T-cell (primary cell): ENCODE data around the gene RNASE13. TPM values are rescaled to one million over a fixed set of nuclear protein-coding genes. Genes with fewer than 3 reads are reported as not detected.

ENCODE experiments used
- ATAC-seq, 4 experiments: fragments of 200-7000 bp in 3 of 4; fragments of 150-1000 bp in 1 of 4; cut with Tn5 transposase; replicated peaks in 1 of 4; 1 replicate in 3 of 4; 2 replicates in 1 of 4; pipeline ENCODE4 v1.10.0; 2021; ENCODE audit warnings: moderate library complexity in 3 of 4, mild to moderate bottlenecking in 2 of 4, moderate number of reproducible peaks in 1 of 4
- CTCF ChIA-PET, 2 donors: fragments of 300-600 bp; sonication (Branson Sonifier 250); formaldehyde crosslinking; loops; one replicate each; lab custom pipeline; 2022; ENCODE audit warnings: antibody characterized with exemption in 2 of 2; lab: Charles Lee
- POLR2A ChIA-PET, 2 donors: fragments of 300-600 bp; sonication (Branson Sonifier 250); formaldehyde crosslinking; loops; one replicate each; lab custom pipeline; 2022; ENCODE audit warnings: antibody characterized with exemption in 2 of 2; lab: Charles Lee
- DNase-seq, 35 experiments: peaks; one replicate each; pipeline versions ENCODE4 v3.0.0 to v3.0.0-alpha.2; 2013 to 2023
- H3K27ac ChIP-seq: one replicate; pipeline ENCODE4 v1.5.1; 2013; ENCODE audit warnings: low read length
- H3K27me3 ChIP-seq, 2 experiments: replicated peaks in 1 of 2; 1 replicate in 1 of 2; 2 replicates in 1 of 2; pipeline versions ENCODE4 v1.6.1 to v1.7.0; 2013; ENCODE audit warnings: low read length in 1 of 2, mixed read lengths in 1 of 2; ENCODE audit not compliant: control insufficient read depth in 2 of 2, insufficient read depth in 2 of 2; ENCODE audit errors: extremely low read depth in 1 of 2
- H3K36me3 ChIP-seq, 2 donors: 1 replicate in 1 of 2; 2 replicates in 1 of 2; pipeline versions ENCODE4 v1.6.1 to v1.7.0; 2013; ENCODE audit warnings: low read length in 1 of 2; ENCODE audit not compliant: control insufficient read depth in 2 of 2, insufficient read depth in 1 of 2; ENCODE audit errors: extremely low read depth in 1 of 2
- H3K4me1 ChIP-seq, 2 experiments: 1 replicate in 1 of 2; 2 replicates in 1 of 2; pipeline versions ENCODE4 v1.6.1 to v1.7.0; 2013; ENCODE audit warnings: low read length in 2 of 2, mixed read lengths in 1 of 2; ENCODE audit not compliant: insufficient read depth in 2 of 2, control insufficient read depth in 1 of 2; ENCODE audit errors: extremely low read depth in 1 of 2
- H3K4me3 ChIP-seq, 2 donors: 1 replicate in 1 of 2; 2 replicates in 1 of 2; pipeline versions ENCODE4 v1.5.1 to v1.7.0; 2013; ENCODE audit warnings: mild to moderate bottlenecking in 2 of 2, low read length in 1 of 2, moderate library complexity in 1 of 2; ENCODE audit not compliant: control insufficient read depth in 1 of 2; ENCODE audit errors: extremely low read depth in 1 of 2
- H3K9me3 ChIP-seq: 2 replicates; pipeline ENCODE4 v1.7.0; 2013
- H3K27ac Mint-ChIP-seq, 2 donors: one replicate each; pipeline ENCODE4 v1.8.0; 2020 to 2021; ENCODE audit warnings: mild to moderate bottlenecking in 2 of 2, mixed read lengths in 2 of 2
- H3K27me3 Mint-ChIP-seq, 2 donors: one replicate each; pipeline ENCODE4 v1.8.0; 2021 to 2022; ENCODE audit warnings: mixed read lengths in 2 of 2
- H3K36me3 Mint-ChIP-seq: one replicate; pipeline ENCODE4 v1.8.0; 2021; ENCODE audit warnings: mixed read lengths
- H3K4me1 Mint-ChIP-seq, 3 donors: one replicate each; pipeline ENCODE4 v1.8.0; 2020 to 2022; ENCODE audit warnings: mixed read lengths in 3 of 3, mild to moderate bottlenecking in 1 of 3
- H3K4me3 Mint-ChIP-seq, 3 donors: one replicate each; pipeline ENCODE4 v1.8.0; 2020 to 2022; ENCODE audit warnings: mild to moderate bottlenecking in 3 of 3, mixed read lengths in 3 of 3, moderate library complexity in 3 of 3
- H3K9me3 Mint-ChIP-seq, 3 donors: one replicate each; pipeline ENCODE4 v1.8.0; 2020 to 2022; ENCODE audit warnings: mixed read lengths in 3 of 3
- WGBS: methylation state at CpG from one replicate; pipeline ENCODE4 v1.1.5; 2013; ENCODE audit warnings: missing lambda C conversion rate; ENCODE audit not compliant: insufficient coverage; 5-methylcytosine and 5-hydroxymethylcytosine counted together
- total RNA-seq, 35 experiments: library from RNA in 6 of 35; stranded (reverse) in 6 of 35; fragments of 120-200 nt in 1 of 35; gene quantifications; one replicate each; pipeline versions ENCODE4 v1.2.1 to v1.2.4 and lab custom pipeline; 2013 to 2026

Gene RNASE13
- total RNA-seq, 5 donors from 2014 or later (not counting 1 experiment from before 2014, with no cell fraction given) = not detected

- 89% methylated on average over 4 of the region's 7 CpGs for WGBS
- Mint-ChIP-seq H3K4me3 (peak overlapping the region; percentile 87 to 91 (median 89)), H3K36me3 (peaks cover 5% of the 10 kb centered on the region), H3K27me3 (peaks cover 0 to 2% of the 10 kb centered on the region in 2 donors), H3K4me1 (peaks cover 18 to 25% (median 18%) of the 10 kb centered on the region in 3 donors), H3K27ac (peak overlapping the region in 1 of 2 donors; percentile 73), H3K9me3 (no peaks in the 10 kb centered on the region)
- no peak for DNase-seq
- H3K27me3 ChIP-seq = peaks cover 3 to 15% of the 10 kb centered on the region in 2 experiments
- no peak for ATAC-seq
- no peak overlapping the region for H3K4me3 ChIP-seq
- ChIA-PET CTCF (no interaction called here), POLR2A (interaction anchor here in 1 of 2 donors (0.7 to 0.9 kb wide), 2 partner anchors 12 to 26 kb away, joined by 3 to 6 read pairs; no protein-coding TSS in a partner anchor)
- no peak overlapping the region for H3K27ac ChIP-seq
- H3K9me3 ChIP-seq = no peaks in the 10 kb centered on the region
- H3K4me1 ChIP-seq = peaks cover 4 to 29% of the 10 kb centered on the region in 2 experiments
- no peaks in the 10 kb centered on the region for H3K36me3 ChIP-seq
Measured at GRCh38 chr14:21026274-21026987, 8.2 kb downstream of the RNASE13 start.

- peaks cover 3 to 13% of the 10 kb centered on the region in 2 experiments for H3K27me3 ChIP-seq
- Mint-ChIP-seq H3K27ac (peak overlapping the region in 1 of 2 donors; percentile 78), H3K4me1 (peaks cover 18 to 25% (median 18%) of the 10 kb centered on the region in 3 donors), H3K4me3 (peak overlapping the region; percentile 87 to 91 (median 89)), H3K36me3 (peaks cover 10% of the 10 kb centered on the region), H3K9me3 (no peaks in the 10 kb centered on the region), H3K27me3 (peaks cover 0 to 2% of the 10 kb centered on the region in 2 donors)
- H3K27ac ChIP-seq = peak overlapping the region; percentile 35
- DNase-seq (peak in 4 of 35 experiments; percentile 4 to 18 (median 8)), ATAC-seq (no peak)
- H3K4me3 ChIP-seq = peak overlapping the region; percentile 60 to 61
- 12% methylated on average over 26 of the region's 58 CpGs for WGBS
- H3K36me3 ChIP-seq = no peaks in the 10 kb centered on the region
- no peaks in the 10 kb centered on the region for H3K9me3 ChIP-seq
- H3K4me1 ChIP-seq = peaks cover 4 to 29% of the 10 kb centered on the region in 2 experiments
- CTCF ChIA-PET = interaction anchor here in 1 of 2 donors (0.6 kb wide), 1 partner anchor 63 kb away, joined by 3 read pairs; no protein-coding TSS in a partner anchor
- POLR2A ChIA-PET = interaction anchor here in 1 of 2 donors (0.7 to 0.9 kb wide), 2 partner anchors 11 to 25 kb away, joined by 3 to 6 read pairs; no protein-coding TSS in a partner anchor
Measured at GRCh38 chr14:21025371-21026273, 9.0 kb downstream of the RNASE13 start.

DNA sequence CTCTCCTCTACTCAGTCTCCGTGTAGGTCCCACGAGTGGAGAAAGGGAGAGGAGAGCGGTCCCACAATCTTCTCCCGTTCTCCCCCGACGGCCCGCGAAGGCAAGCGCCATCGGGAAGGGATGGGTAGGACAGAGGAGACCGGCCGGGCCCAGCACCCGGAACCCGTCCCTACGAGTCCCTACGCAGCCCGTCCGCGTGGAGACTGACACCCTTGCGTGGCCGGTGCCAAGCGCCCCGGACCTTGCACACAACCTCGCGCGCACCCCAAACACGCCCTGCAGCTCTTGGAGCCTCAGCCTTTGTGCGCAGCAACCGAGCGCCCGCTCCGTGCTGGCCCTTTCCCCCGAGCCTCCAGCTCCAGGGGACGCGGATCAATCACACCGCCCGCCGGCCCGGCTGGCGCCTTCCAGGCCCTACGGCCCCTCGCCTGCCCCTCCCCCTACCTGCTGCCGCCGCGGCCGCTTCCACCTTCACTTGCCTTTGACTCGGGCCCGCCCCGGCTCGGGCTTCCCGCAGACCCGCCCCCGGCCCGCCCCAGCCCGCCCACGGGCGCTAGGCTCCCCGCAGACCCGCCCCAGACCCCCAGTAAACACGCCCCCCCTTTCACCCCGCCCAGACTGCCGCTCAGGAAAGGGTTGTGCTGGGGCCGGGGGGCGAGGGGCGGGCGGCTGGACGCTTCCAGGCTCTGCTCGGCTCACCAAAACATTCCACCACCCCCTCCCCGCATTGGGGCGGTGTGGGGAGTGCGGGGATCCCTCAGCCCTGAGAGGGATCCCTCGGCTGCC, 9.8 kb downstream of the RNASE13 start, which contains the start of gene NDRG2:
NDRG2 (minus strand) TSS at position 477 of the 786 bp plus-strand sequence. CDS start 1,746 bp downstream, outside the sequence.
- H3K36me3 ChIP-seq = peaks cover 0 to under 1% of the 10 kb centered on the region in 2 donors
- peaks cover 3 to 12% of the 10 kb centered on the region in 2 experiments for H3K27me3 ChIP-seq
- ChIA-PET CTCF (interaction anchor here in 1 of 2 donors (0.5 kb wide), 1 partner anchor 84 kb away, joined by 3 read pairs; no protein-coding TSS in a partner anchor), POLR2A (interaction anchor here in 1 of 2 donors (0.6 kb wide), 1 partner anchor 21 kb away, joined by 4 read pairs; no protein-coding TSS in a partner anchor)
- Mint-ChIP-seq H3K4me3 (peak within 1 kb of the TSS; percentile 87 to 91 (median 89)), H3K4me1 (peaks cover 18 to 25% (median 18%) of the 10 kb centered on the region in 3 donors), H3K9me3 (no peaks in the 10 kb centered on the region), H3K27me3 (peaks cover 0 to 2% of the 10 kb centered on the region in 2 donors), H3K27ac (peak within 1 kb of the TSS; percentile 48 to 86), H3K36me3 (peaks cover 11% of the 10 kb centered on the region)
- peaks cover 4 to 29% of the 10 kb centered on the region in 2 experiments for H3K4me1 ChIP-seq
- ATAC-seq (peak; percentile 91 to 94 (median 93)), DNase-seq (peak; percentile 54 to 84 (median 73))
- peak within 1 kb of the TSS; percentile 35 for H3K27ac ChIP-seq
- H3K9me3 ChIP-seq = no peaks in the 10 kb centered on the region
- peak within 1 kb of the TSS; percentile 61 to 77 for H3K4me3 ChIP-seq
- WGBS = 1% methylated on average over 38 of the region's 72 CpGs

- peak overlapping the region; percentile 61 to 77 for H3K4me3 ChIP-seq
Measured at GRCh38 chr14:21023817-21024584, 10.6 kb downstream of the RNASE13 start.

DNA sequence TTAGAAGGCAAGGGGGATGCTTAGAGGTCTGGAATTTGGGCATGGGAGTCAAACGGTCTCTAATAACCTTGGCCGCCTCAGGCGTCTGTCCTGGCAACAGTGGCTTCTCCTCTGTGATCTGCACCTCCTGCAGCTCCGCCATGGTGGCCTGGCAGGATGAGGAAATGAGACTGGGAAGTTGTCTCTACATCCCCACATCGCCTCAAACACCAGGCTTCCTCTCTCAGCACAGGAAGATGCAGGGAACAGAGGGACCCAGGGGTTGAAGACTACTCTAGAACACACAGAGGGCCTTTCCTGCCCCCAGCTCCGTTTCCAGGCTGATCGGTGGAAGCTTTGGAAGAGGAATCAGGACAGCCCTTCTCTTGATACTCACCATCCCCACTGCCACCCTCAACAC, 11.4 kb downstream of the RNASE13 start:
- no peaks in the 10 kb centered on the region for H3K9me3 ChIP-seq
- H3K36me3 ChIP-seq = peaks cover 1 to 6% of the 10 kb centered on the region in 2 donors
- no peak for ATAC-seq
- Mint-ChIP-seq H3K27me3 (peaks cover 0 to 2% of the 10 kb centered on the region in 2 donors), H3K4me1 (peaks cover 18 to 25% (median 18%) of the 10 kb centered on the region in 3 donors), H3K27ac (no peak overlapping the region), H3K9me3 (no peaks in the 10 kb centered on the region), H3K4me3 (peak overlapping the region; percentile 17 to 91 (median 89)), H3K36me3 (peaks cover 19% of the 10 kb centered on the region)
- ChIA-PET POLR2A (no interaction called here), CTCF (interaction anchor here (0.7 to 1.0 kb wide), 3 partner anchors 8 to 81 kb away, joined by 3 to 4 read pairs (median 3); no protein-coding TSS in a partner anchor)
- 88% methylated on average over 4 of the region's 7 CpGs for WGBS
- peaks cover 3 to 12% of the 10 kb centered on the region in 2 experiments for H3K27me3 ChIP-seq
- H3K4me1 ChIP-seq = peaks cover 4 to 29% of the 10 kb centered on the region in 2 experiments
- no peak overlapping the region for H3K27ac ChIP-seq
- DNase-seq = no peak
- no peak overlapping the region for H3K4me3 ChIP-seq

More at GRCh38 chr14:21023817-21024584, 10.6 kb downstream of the RNASE13 start:
- Mint-ChIP-seq H3K4me1 (peaks cover 18 to 25% (median 18%) of the 10 kb centered on the region in 3 donors), H3K36me3 (peaks cover 18% of the 10 kb centered on the region), H3K27ac (peak overlapping the region; percentile 48 to 86), H3K27me3 (peaks cover 0 to 2% of the 10 kb centered on the region in 2 donors), H3K9me3 (no peaks in the 10 kb centered on the region), H3K4me3 (peak overlapping the region; percentile 87 to 91 (median 89))
- H3K4me1 ChIP-seq = peaks cover 4 to 29% of the 10 kb centered on the region in 2 experiments
- 43% methylated on average over 3 of the region's 17 CpGs for WGBS
- H3K27me3 ChIP-seq = peaks cover 3 to 12% of the 10 kb centered on the region in 2 experiments
- no peaks in the 10 kb centered on the region for H3K9me3 ChIP-seq
- POLR2A ChIA-PET = no interaction called here
- DNase-seq = peak in 8 of 35 experiments; percentile 4 to 36 (median 18)
- ATAC-seq = peak in 3 of 4 experiments; percentile 11 to 26 (median 18)
- CTCF ChIA-PET = interaction anchor here (0.5 to 1.0 kb wide), 3 partner anchors 9 to 85 kb away, joined by 3 to 4 read pairs (median 3); no protein-coding TSS in a partner anchor
- H3K36me3 ChIP-seq = peaks cover 0 to 6% of the 10 kb centered on the region in 2 donors
- no peak overlapping the region for H3K27ac ChIP-seq
